HEK293 (cell line): Measurements from ENCODE around the gene RACK1.
A peak's percentile ranks its signal among the peaks of the same experiment; 100 is the strongest.

Source experiments
- AEBP2 ChIP-seq: fragments of 450-650 bp; formaldehyde crosslinking; IDR thresholded peaks from 2 replicates; pipeline ENCODE4 v1.5.1; 2016; ENCODE audit warnings: missing biosample characterization, missing genetic modification characterization, borderline replicate concordance
- BCL11B ChIP-seq: fragments of 450-650 bp; formaldehyde crosslinking; IDR thresholded peaks from 2 replicates; pipeline ENCODE4 v1.5.1; 2016; ENCODE audit warnings: low read depth, missing biosample characterization, missing genetic modification characterization
- KLF8 ChIP-seq: fragments of 450-650 bp; formaldehyde crosslinking; IDR thresholded peaks from 2 replicates; pipeline ENCODE4 v1.5.1; 2016; ENCODE audit warnings: missing biosample characterization, missing genetic modification characterization
- MYNN ChIP-seq: fragments of 450-650 bp; formaldehyde crosslinking; IDR thresholded peaks from 2 replicates; pipeline ENCODE4 v1.5.1; 2016; ENCODE audit warnings: missing biosample characterization, missing genetic modification characterization, borderline replicate concordance
- PATZ1 ChIP-seq: fragments of 450-650 bp; formaldehyde crosslinking; IDR thresholded peaks from 2 replicates; pipeline ENCODE4 v1.5.1; 2016; ENCODE audit warnings: missing biosample characterization, missing genetic modification characterization
- PRDM2 ChIP-seq: fragments of 450-650 bp; formaldehyde crosslinking; IDR thresholded peaks from 2 replicates; pipeline ENCODE4 v1.5.1; 2016; ENCODE audit warnings: missing biosample characterization, missing genetic modification characterization, borderline replicate concordance
- REPIN1 ChIP-seq: fragments of 450-650 bp; formaldehyde crosslinking; IDR thresholded peaks from 2 replicates; pipeline ENCODE4 v1.5.1; 2017; ENCODE audit warnings: missing biosample characterization, missing genetic modification characterization, low read depth
- SCRT2 ChIP-seq: fragments of 450-650 bp; formaldehyde crosslinking; IDR thresholded peaks from 2 replicates; pipeline ENCODE4 v1.5.1; 2016; ENCODE audit warnings: missing biosample characterization, missing genetic modification characterization
- SETDB1 ChIP-seq: IDR thresholded peaks from one replicate; pipeline ENCODE4 v1.6.1; 2017; ENCODE audit warnings: mild to moderate bottlenecking, low read length, moderate library complexity, mixed read lengths; ENCODE audit not compliant: insufficient read length
- YY1 ChIP-seq: fragments of 450-650 bp; formaldehyde crosslinking; IDR thresholded peaks from 2 replicates; pipeline ENCODE4 v1.5.1; 2018; ENCODE audit warnings: missing biosample characterization, missing genetic modification characterization
- ZBTB10 ChIP-seq: fragments of 450-650 bp; formaldehyde crosslinking; IDR thresholded peaks from 2 replicates; pipeline ENCODE4 v1.5.1; 2016; ENCODE audit warnings: missing biosample characterization, missing genetic modification characterization
- ZFP3 ChIP-seq: fragments of 450-650 bp; formaldehyde crosslinking; IDR thresholded peaks from 2 replicates; pipeline ENCODE4 v1.5.1; 2016; ENCODE audit warnings: low read depth, missing biosample characterization, missing genetic modification characterization
- ZFP69B ChIP-seq: fragments of 450-650 bp; formaldehyde crosslinking; IDR thresholded peaks from 2 replicates; pipeline ENCODE4 v1.5.1; 2016; ENCODE audit warnings: missing biosample characterization, missing genetic modification characterization
- ZNF169 ChIP-seq: fragments of 450-650 bp; formaldehyde crosslinking; IDR thresholded peaks from 2 replicates; pipeline ENCODE4 v1.5.1; 2016; ENCODE audit warnings: missing biosample characterization, missing genetic modification characterization
- ZNF214 ChIP-seq: fragments of 450-650 bp; formaldehyde crosslinking; IDR thresholded peaks from 2 replicates; pipeline ENCODE4 v1.5.1; 2017; ENCODE audit warnings: missing biosample characterization, mild to moderate bottlenecking, missing genetic modification characterization, borderline replicate concordance
- ZNF324 ChIP-seq: fragments of 450-650 bp; formaldehyde crosslinking; IDR thresholded peaks from 2 replicates; pipeline ENCODE4 v1.5.1; 2016; ENCODE audit warnings: missing biosample characterization, missing genetic modification characterization
- ZNF423 ChIP-seq: fragments of 450-650 bp; formaldehyde crosslinking; IDR thresholded peaks from 2 replicates; pipeline ENCODE4 v1.5.1; 2016; ENCODE audit warnings: missing biosample characterization, missing genetic modification characterization
- ZNF501 ChIP-seq: fragments of 450-650 bp; formaldehyde crosslinking; IDR thresholded peaks from 2 replicates; pipeline ENCODE4 v1.5.1; 2016; ENCODE audit warnings: missing biosample characterization, missing genetic modification characterization
- ZNF510 ChIP-seq: fragments of 450-650 bp; formaldehyde crosslinking; IDR thresholded peaks from 2 replicates; pipeline ENCODE4 v1.5.1; 2018; ENCODE audit warnings: mild to moderate bottlenecking, missing genetic modification characterization, missing biosample characterization; ENCODE audit not compliant: insufficient replicate concordance
- ZNF558 ChIP-seq: fragments of 450-650 bp; formaldehyde crosslinking; IDR thresholded peaks from 2 replicates; pipeline ENCODE4 v1.5.1; 2016; ENCODE audit warnings: missing biosample characterization, missing genetic modification characterization
- ZNF600 ChIP-seq: fragments of 450-650 bp; formaldehyde crosslinking; IDR thresholded peaks from 2 replicates; pipeline ENCODE4 v1.5.1; 2016; ENCODE audit warnings: missing biosample characterization, missing genetic modification characterization
- ZNF610 ChIP-seq: fragments of 450-650 bp; formaldehyde crosslinking; IDR thresholded peaks from 2 replicates; pipeline ENCODE4 v1.5.1; 2016; ENCODE audit warnings: missing biosample characterization, missing genetic modification characterization, borderline replicate concordance
- ZNF624 ChIP-seq: fragments of 450-650 bp; formaldehyde crosslinking; IDR thresholded peaks from 2 replicates; pipeline ENCODE4 v1.5.1; 2017; ENCODE audit warnings: missing biosample characterization, missing genetic modification characterization
- ZNF660 ChIP-seq: fragments of 450-650 bp; IDR thresholded peaks from 2 replicates; pipeline ENCODE4 v1.5.1; 2018; ENCODE audit warnings: missing biosample characterization, mild to moderate bottlenecking, missing genetic modification characterization
- ZNF830 ChIP-seq: fragments of 450-650 bp; IDR thresholded peaks from 2 replicates; pipeline ENCODE4 v1.5.0; 2018; ENCODE audit warnings: missing biosample characterization, missing genetic modification characterization, low read depth, mild to moderate bottlenecking, moderate library complexity
- ZSCAN5A ChIP-seq: fragments of 450-650 bp; formaldehyde crosslinking; IDR thresholded peaks from 2 replicates; pipeline ENCODE4 v1.5.1; 2016; ENCODE audit warnings: missing biosample characterization, missing genetic modification characterization

The RACK1 gene

GRCh38 chr5:181207214-181207959 is 36.3 kb downstream of the RACK1 start (continued):
- TF ChIP-seq ZNF830 (tag by site-specific recombination) (no peak), ZBTB10 (no peak), YY1 (tag by site-specific recombination) (no peak), KLF8 (peak; percentile 71), ZSCAN5A (tag by site-specific recombination) (0 out of 2 replicates have a peak, but pooled peaks have one; percentile 54), MYNN (0 out of 2 replicates have a peak, but pooled peaks have one; percentile 65), ZNF169 (tag by site-specific recombination) (no peak), BCL11B (tag by site-specific recombination) (peak; percentile 71), ZFP3 (tag by site-specific recombination) (no peak), SETDB1 (peak; percentile 28), ZNF660 (peak; percentile 97; the same call in 1 of the 2 replicates), SCRT2 (tag by site-specific recombination) (peak; percentile 64), ZNF600 (peak; percentile 79), PRDM2 (tag by site-specific recombination) (no peak), AEBP2 (tag by site-specific recombination) (no peak), REPIN1 (tag by site-specific recombination) (no peak), ZNF214 (no peak), ZNF558 (tag by site-specific recombination) (no peak), PATZ1 (tag by site-specific recombination) (no peak; the same call in 1 of the 2 replicates), ZNF624 (tag by site-specific recombination) (no peak), ZNF510 (tag by site-specific recombination) (no peak), ZNF610 (tag by site-specific recombination) (peak; percentile 67), ZFP69B (tag by site-specific recombination) (0 out of 2 replicates have a peak, but pooled peaks have one; percentile 36), ZNF324 (tag by site-specific recombination) (no peak; the same call in 1 of the 2 replicates), ZNF423 (tag by site-specific recombination) (no peak), ZNF501 (tag by site-specific recombination) (peak; percentile 89)
